ENCODE results near the gene FAM156B.
"Not testable (repeated sequence)": the region's sequence is repeated elsewhere in the genome, so short reads cannot be mapped to it uniquely, and the experiment has no call there.

FAM156B gene

GRCh38 chrX:52930214-52930613 lies 33.1 kb downstream of the FAM156B start:
- DNase-seq = not testable (repeated sequence)

GRCh38 chrX:52933213-52933612 lies 36.1 kb downstream of the FAM156B start:
- DNase-seq = no peak

- peak in 1 of 6 experiments; percentile 17 for DNase-seq
Observed at GRCh38 chrX:52933976-52934703, 37.0 kb downstream of the FAM156B start.

- DNase-seq = peak; percentile 84 to 100 (median 92)
Observed at GRCh38 chrX:52934704-52935469, 37.8 kb downstream of the FAM156B start.

- DNase-seq = not testable (repeated sequence)
Observed at GRCh38 chrX:52935470-52935784, 38.3 kb downstream of the FAM156B start.

GRCh38 chrX:52940704-52941103 lies 43.6 kb downstream of the FAM156B start:
- not testable (repeated sequence) for DNase-seq

- not testable (repeated sequence) for DNase-seq
Observed at GRCh38 chrX:52941728-52942127, 44.6 kb downstream of the FAM156B start.

- DNase-seq = not testable (repeated sequence)
Observed at GRCh38 chrX:52945838-52946494, 48.8 kb downstream of the FAM156B start.

GRCh38 chrX:52947501-52947900 lies 50.4 kb downstream of the FAM156B start:
- DNase-seq = not testable (repeated sequence)

GRCh38 chrX:52948265-52948664 lies 51.1 kb downstream of the FAM156B start:
- DNase-seq = not testable (repeated sequence)

- DNase-seq = not testable (repeated sequence)
Observed at GRCh38 chrX:52949325-52949724, 52.2 kb downstream of the FAM156B start.

GRCh38 chrX:52949884-52950283 lies 52.8 kb downstream of the FAM156B start:
- not testable (repeated sequence) for DNase-seq

All from stimulated activated naive CD4-positive, alpha-beta T cell (primary cell).